ENCODE results near the gene BMF.

GRCh38 chr15:40066589-40066988 is 42.1 kb downstream of the BMF start:
- TF ChIP-seq POLR2AphosphoS5 (IDR thresholded peaks at IDR 0.05) (no peak), POLR2A (IDR thresholded peaks at IDR 0.05; ENCODE audit: low read depth) (no peak), CTCF (IDR thresholded peaks at IDR 0.05) (no peak)
